T-helper 2 cell (primary cell): ENCODE measurements around the gene C10orf95.

ENCODE experiments used
- DNase-seq, 5 experiments: peaks; one replicate each; pipeline versions ENCODE4 v3.0.0 to v3.0.0-alpha.2; 2012 to 2022

Gene C10orf95

GRCh38 chr10:102400076-102400475 lies 51.3 kb downstream of the C10orf95 start:
- no peak for DNase-seq
